ENCODE measurements around the gene DIO3. TPM values are rescaled to one million over a fixed set of nuclear protein-coding genes. Genes with fewer than 3 reads are reported as not detected.

DIO3 gene
- polyA plus RNA-seq, 3 donors = not detected

GRCh38 chr14:101546706-101547105, 14.6 kb upstream of the DIO3 start:
- intact Hi-C loops (cut with micrococcal nuclease) = no loop called here
- Histone ChIP-seq H3K27ac (ENCODE audit: low read depth in 1 of 2, low read length in 2 of 2) (no peak overlapping the region), H3K4me3 (replicated peaks in 1 of 3; ENCODE audit: low read depth in 2 of 3, low read length in 3 of 3) (no peak overlapping the region), H2AFZ (ENCODE audit: insufficient read depth, low read depth, low read length, poor library complexity, severe bottlenecking) (no peak overlapping the region), H3K9ac (ENCODE audit: insufficient read depth, low read length, poor library complexity, severe bottlenecking) (no peak overlapping the region), H4K20me1 (ENCODE audit: insufficient read depth, low read length) (no peaks in the 10 kb centered on the region), H3K27me3 (ENCODE audit: control insufficient read depth in 2 of 2, insufficient read depth in 2 of 2, low read length in 2 of 2) (no peaks in the 10 kb centered on the region), H3K4me2 (replicated peaks; ENCODE audit: extremely low read depth, low read length, poor library complexity, severe bottlenecking) (no peak overlapping the region), H3K79me2 (ENCODE audit: insufficient read depth, low read length) (no peaks in the 10 kb centered on the region), H3K9me3 (replicated peaks in 1 of 2; ENCODE audit: control insufficient read depth in 1 of 2, insufficient read depth in 1 of 2, low read length in 2 of 2) (peaks cover 0 to 6% of the 10 kb centered on the region in 2 donors), H3K36me3 (replicated peaks in 1 of 2; ENCODE audit: control insufficient read depth in 1 of 2, insufficient read depth in 2 of 2, low read length in 2 of 2) (no peaks in the 10 kb centered on the region), H3K4me1 (ENCODE audit: control insufficient read depth in 1 of 2, insufficient read depth in 2 of 2, low read length in 2 of 2) (no peaks in the 10 kb centered on the region)
- no peak for TF ChIP-seq CTCF (IDR thresholded peaks at IDR 0.05)
- Mint-ChIP-seq H3K27me3 (ENCODE audit: low read depth in 3 of 3) (peaks cover 7 to 13% (median 8%) of the 10 kb centered on the region in 3 donors), H3K9me3 (peaks cover 0 to 10% (median 4%) of the 10 kb centered on the region in 7 donors), H3K27ac (no peak overlapping the region), H3K36me3 (no peaks in the 10 kb centered on the region), H3K4me1 (no peaks in the 10 kb centered on the region), H3K4me3 (no peak overlapping the region)
- WGBS (ENCODE audit: insufficient coverage) = 90% methylated on average over 11 of the region's 11 CpGs
- DNase-seq = no peak

GRCh38 chr14:101547107-101547738, 14.1 kb upstream of the DIO3 start:
- no peak overlapping the region for H3K4me3 ChIP-seq (replicated peaks in 1 of 3; ENCODE audit: low read depth in 2 of 3, low read length in 3 of 3)
- H2AFZ ChIP-seq (ENCODE audit: insufficient read depth, low read depth, low read length, poor library complexity, severe bottlenecking) = no peak overlapping the region
- no peaks in the 10 kb centered on the region for H3K27me3 ChIP-seq (ENCODE audit: control insufficient read depth in 2 of 2, insufficient read depth in 2 of 2, low read length in 2 of 2)
- no peak overlapping the region for H3K27ac ChIP-seq (ENCODE audit: low read depth in 1 of 2, low read length in 2 of 2)
- H4K20me1 ChIP-seq (ENCODE audit: insufficient read depth, low read length) = no peaks in the 10 kb centered on the region
- H3K4me3 Mint-ChIP-seq = no peak overlapping the region
- peaks cover 6 to 13% (median 7%) of the 10 kb centered on the region in 3 donors for H3K27me3 Mint-ChIP-seq (ENCODE audit: low read depth in 3 of 3)
- no peaks in the 10 kb centered on the region for H3K36me3 Mint-ChIP-seq
- no peak for TF ChIP-seq CTCF (IDR thresholded peaks at IDR 0.05)
- H3K9me3 ChIP-seq (replicated peaks in 1 of 2; ENCODE audit: control insufficient read depth in 1 of 2, insufficient read depth in 1 of 2, low read length in 2 of 2) = peaks cover 0 to 6% of the 10 kb centered on the region in 2 donors
- intact Hi-C loops (cut with micrococcal nuclease) = no loop called here
- no peaks in the 10 kb centered on the region for H3K4me1 Mint-ChIP-seq
- no peak overlapping the region for H3K4me2 ChIP-seq (replicated peaks; ENCODE audit: extremely low read depth, low read length, poor library complexity, severe bottlenecking)
- peaks cover 0 to 10% (median 4%) of the 10 kb centered on the region in 7 donors for H3K9me3 Mint-ChIP-seq
- peak overlapping the region in 1 of 7 donors; percentile 36 for H3K27ac Mint-ChIP-seq
- no peak for DNase-seq
- no peaks in the 10 kb centered on the region for H3K79me2 ChIP-seq (ENCODE audit: insufficient read depth, low read length)
- H3K9ac ChIP-seq (ENCODE audit: insufficient read depth, low read length, poor library complexity, severe bottlenecking) = no peak overlapping the region
- H3K4me1 ChIP-seq (ENCODE audit: control insufficient read depth in 1 of 2, insufficient read depth in 2 of 2, low read length in 2 of 2) = no peaks in the 10 kb centered on the region
- 93% methylated on average over 7 of the region's 10 CpGs for WGBS (ENCODE audit: insufficient coverage)
- no peaks in the 10 kb centered on the region for H3K36me3 ChIP-seq (replicated peaks in 1 of 2; ENCODE audit: control insufficient read depth in 1 of 2, insufficient read depth in 2 of 2, low read length in 2 of 2)

All from CD14-positive monocyte (primary cell).